ENCODE measurements around the gene CCNI2.
"Not testable (repeated sequence)": the region's sequence is repeated elsewhere in the genome, so short reads cannot be mapped to it uniquely, and the experiment has no call there.

CCNI2 gene

DNA sequence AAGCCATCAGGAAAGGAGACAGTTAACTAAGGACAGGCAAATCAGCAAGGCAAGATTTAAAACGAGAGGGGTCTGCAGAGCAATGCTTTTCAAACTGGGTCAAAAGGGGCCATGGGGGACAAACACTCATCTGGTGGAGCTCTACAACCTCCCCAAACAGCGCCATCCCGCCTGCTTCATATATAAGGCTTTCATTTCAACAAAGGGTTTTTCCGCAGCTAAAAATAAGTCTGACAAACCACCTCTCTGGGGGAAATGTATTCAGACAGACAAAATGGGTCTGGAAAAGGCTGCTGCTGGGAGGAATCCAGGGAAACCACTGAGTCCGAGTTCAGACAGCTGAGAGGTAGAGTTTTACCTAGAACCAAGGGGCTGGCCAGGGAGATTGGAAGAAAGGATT is 38.1 kb downstream of the CCNI2 start:
- no peak for DNase-seq

DNA sequence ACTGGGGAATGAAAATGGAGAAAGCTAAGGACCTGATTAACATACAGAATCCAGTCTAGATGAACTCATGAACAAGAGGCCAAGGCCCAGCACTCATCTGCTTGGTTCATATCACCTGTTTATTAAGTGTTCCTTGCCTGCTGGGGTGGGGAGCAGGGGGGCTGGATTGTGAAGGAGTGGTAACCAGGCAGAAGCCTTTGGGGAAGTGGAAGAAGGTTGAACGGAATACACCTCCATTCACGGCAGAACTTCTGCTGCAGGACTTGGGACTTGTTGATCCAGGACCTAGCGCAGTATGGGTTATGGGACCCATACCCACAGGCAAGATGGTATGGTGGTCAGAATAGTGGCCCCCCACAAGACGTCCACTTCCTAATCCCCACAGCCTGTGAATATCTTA is 38.6 kb downstream of the CCNI2 start:
- no peak for DNase-seq

DNA sequence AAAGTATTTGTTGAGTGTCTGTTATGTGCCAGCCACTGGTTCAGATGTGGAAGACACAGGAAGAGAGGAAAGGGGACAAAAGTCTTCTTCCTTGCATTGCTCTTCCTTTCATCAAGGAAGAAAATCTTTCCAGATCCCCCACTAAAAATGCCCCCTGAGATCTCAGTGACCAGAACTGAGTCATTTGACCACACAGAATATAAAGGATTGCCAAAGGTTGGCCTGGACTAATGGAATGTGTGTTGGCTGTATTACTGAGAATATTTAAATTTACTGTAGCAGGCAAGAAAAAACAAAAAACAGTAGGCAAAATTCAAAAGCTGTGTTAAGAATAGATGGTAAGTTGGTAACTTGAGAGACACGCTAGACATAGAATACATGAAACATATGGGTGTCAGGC is 39.9 kb downstream of the CCNI2 start:
- DNase-seq, result no peak

DNA sequence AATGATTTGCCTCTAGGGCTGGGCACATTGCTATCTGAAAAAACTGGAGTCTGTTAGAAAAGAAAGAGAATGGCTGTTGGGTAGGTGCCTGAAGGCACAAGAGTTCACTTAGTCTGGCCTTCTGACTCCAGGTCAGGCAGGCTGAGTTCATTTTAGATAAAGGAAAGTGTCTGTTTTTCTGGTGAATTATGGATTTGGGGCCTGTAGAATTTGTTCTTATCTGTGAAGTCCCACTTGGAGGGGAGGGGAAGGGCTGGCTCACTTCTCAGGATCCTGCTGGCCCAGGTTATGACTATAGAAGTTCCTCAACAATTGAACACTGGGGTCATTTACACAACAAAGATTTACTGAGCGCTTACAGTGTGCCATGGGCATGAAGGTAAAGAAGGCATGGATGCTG is 41.3 kb downstream of the CCNI2 start:
- no peak for DNase-seq

DNA sequence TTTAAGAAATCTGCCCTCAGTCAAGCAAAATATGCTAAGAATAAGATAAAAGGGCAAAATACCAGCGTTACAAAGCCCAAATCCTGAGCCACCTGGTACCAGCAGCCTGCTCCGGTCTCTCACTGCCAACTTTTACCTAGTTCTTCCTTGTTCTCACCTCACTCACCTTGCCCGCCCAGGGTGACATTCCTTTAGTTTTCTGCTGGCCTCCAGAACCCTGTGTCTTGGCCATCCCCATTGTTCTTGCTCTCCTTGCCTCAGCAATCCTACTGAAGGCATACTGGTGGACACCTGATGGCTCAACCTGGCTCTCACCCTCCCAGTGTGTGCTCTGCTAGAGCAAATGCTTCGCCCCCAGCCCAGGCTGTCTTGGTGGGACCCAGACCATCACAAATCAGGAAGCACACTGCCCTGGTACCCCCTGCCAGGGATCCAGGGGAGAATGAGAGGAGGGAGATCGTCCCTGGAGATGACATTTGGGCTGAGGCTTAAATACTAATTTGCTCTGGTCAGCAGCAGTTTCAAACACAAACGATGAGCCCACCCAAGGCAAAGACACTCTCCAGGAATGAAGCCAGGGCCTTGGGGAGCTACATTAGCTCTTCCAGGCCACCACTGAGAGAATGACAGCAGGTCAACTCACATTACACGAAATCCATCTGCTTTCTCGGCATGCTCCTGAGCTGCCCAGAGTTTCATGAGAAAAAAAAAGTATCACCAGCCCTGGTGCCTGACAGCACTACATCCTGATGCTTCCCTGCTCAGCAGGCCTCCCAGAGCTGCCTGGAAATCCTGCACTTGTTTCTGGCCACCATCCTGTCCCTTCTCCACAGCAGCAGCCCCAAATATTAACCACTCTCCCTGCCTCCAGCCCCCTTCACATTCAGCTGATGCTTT is 42.0 kb downstream of the CCNI2 start:
- no peak for DNase-seq

DNA sequence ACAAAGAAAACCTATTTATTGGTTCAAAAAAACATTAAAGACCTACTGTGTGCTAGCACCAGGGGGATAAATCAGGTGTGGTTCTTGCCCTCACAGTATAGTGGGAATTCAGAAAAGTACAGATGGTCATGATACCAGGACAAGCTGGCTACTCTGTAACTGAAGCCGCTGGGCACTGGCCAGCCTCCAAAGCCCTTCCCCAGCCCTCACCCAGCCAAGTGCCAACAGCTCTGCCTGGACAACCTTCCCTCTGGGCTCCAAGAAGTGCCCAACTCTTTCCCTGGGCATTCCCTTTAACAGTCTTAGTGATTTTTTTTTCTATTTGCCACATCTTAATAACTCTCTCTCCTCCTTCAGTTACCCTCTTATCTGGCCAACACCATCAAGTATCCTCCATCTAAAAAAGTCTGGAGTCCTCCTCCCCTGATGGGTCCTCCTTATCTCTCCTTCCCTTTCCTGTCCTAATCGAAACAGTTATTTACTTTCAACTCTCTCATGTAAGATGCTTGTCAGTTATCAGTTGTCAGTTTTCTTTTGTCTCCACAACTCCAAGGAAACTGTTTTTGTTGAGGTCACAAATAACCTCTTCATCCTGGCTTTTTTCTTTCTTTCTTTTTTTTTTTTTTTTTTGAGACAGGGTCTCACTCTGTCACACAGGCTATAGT is 43.1 kb downstream of the CCNI2 start:
- DNase-seq, result no peak

DNA sequence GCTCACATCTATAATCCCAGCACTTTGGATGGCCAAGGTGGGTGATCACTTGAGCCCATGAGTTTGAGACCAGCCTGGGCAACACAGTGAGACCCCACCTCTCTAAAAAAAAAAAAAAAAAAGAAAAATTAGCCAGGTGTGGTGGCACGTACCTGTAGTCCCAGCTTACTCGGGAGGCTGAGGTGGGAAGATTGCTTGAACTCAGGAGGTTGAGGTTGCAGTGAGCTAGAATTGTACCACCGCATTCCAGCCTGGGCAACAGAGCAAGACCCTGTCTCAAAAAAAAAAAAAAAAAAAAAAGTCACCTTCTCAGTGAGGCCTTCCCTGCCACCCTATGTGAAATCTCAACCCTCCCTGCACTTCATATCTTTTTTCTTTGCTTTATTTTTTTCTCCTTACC is 43.8 kb downstream of the CCNI2 start:
- DNase-seq, result no peak

DNA sequence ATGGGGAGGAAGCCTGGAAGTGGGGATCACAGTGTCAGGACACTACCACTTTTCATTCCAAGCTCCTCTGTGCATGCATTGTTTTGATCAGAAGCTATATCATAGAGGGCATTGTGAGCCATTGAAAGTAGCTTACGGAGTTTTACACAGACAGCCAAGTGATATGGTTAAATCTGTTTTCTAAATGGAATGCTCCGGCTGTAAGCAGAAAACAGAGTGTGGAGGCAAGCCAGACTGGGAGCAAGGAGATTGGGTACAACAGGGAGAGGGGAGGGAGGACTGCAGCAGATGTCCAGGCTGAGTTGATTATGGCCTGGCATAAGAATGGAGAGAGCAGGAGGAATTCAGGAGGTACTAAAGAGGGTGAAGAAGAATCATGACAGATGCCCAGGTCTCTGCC is 50.4 kb downstream of the CCNI2 start:
- no peak for DNase-seq

DNA sequence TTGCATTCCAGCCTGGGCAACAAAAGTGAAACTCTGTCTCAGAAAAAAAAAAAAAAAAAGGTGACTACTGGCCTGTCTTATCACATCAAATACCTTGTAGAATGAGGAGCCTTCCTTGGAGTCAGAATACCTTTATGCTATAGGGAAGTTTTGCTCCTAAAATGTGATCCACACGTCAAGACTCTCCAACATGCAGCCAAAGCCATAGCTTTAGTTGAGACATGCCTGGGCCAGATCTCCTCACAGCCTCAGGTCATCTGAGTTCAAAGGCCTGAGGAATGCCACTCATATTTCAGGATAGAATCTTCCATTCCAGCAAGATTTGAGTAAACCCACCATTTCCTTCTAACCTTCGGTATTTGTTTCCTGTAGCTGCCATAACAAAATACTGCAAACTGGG is 52.2 kb downstream of the CCNI2 start:
- DNase-seq, result no peak

DNA sequence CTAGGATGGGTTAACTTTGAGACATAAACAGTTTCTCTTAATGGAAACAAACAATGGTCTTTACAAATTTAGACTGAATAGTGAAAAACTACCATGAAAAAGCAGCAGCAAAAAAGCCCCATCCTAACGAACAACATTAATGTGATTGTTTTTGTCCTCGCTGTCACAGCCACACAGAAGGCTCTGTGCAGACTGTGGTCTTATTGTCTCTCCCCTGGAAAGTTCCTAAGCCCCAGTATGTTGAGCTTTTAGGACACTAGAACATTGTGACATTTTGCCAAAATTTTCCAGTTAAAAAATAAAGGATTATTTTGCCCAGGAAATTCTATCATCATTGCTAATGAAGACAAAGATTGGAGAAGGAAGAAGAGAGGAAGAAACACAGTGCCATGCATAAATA is 53.3 kb downstream of the CCNI2 start:
- no peak for DNase-seq

DNA sequence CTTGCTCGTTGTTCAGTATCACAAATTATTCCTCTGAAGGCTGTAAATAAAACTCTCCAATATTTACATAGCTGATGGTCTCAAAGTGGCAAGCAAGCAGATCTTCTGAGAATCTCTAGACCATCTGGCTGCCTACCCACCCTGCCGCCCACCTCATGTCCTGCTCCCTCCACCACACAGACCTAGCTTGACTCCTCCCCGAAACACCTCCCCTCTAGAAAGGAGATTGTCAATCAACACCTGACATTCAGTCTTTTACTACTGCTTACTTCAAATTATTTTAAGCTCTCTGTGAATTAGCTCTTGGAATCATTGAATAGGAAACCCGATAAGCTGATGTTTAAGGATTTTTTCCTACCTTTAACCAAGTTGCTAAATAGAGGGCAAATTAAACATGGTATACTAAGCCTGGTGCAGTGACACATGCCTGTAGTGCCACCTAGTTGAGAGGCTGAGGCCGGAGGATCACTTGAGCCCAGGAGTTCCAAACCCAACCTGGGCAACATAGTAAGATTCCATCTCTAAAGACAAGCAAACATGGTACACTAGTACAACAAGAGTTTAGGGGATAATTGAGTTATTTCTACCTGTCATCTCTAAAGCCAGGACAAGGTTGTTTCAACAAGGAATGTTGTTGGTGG is 54.9 kb downstream of the CCNI2 start:
- DNase-seq, result no peak

DNA sequence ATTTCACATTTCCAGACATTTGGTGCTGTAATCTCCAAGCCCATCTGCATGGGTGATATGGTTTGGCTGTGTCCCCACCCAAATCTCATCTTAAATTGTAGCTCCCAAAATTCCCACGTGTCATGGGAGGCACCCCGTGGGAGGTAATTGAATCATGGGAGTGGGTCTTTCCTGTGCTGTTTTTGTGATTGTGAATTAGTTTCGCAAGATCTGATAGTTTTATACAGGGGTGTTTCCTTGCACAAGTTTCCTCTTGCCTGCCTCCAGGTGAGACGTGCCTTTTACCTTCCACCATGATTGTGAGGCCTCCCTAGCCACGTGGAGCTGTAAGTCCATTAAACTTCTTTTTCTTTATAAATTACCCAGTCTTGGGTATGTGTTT is 55.5 kb downstream of the CCNI2 start:
- DNase-seq, result not testable (repeated sequence)
